ENCODE data around the gene LEO1. TPM values are rescaled to one million over a fixed set of nuclear protein-coding genes. Genes with fewer than 3 reads are reported as not detected.
A peak's percentile ranks its signal among the peaks of the same experiment; 100 is the strongest.

Gene LEO1
- total and polyA plus RNA-seq, 10 of the 15 experiments (the other 5 are each of a cell fraction or from before 2014, with no cell fraction given), result 13.6 to 50.6 (median 32.4) TPM

DNA sequence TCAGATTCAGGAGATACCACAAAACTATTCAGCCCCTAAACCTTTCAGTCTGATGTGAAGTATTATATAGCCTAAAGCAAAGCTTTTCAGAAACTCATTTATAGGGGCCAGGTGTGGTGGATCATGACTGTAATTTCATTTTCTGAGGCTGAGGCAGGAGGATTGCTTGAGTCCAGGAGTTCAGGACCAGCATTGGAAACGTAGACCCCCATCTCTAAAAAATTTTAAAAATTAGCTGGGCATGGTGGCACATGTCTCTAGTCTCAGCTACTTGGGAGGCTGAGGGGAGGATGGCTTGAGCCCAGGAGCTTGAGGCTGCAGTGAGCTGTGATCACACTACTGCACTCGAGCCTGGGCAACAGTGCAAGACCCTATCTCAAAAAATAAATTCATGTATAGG lies 82.1 kb downstream of the LEO1 start:
- SMC1A ChIA-PET (ENCODE audit: uncharacterized antibody, unreplicated experiment), result interaction anchor here (1.4 to 1.9 kb wide), 4 partner anchors 189 to 289 kb away, joined by 3 to 5 read pairs (median 4); no protein-coding TSS in a partner anchor
- ATAC-seq, result no peak
- CTCF ChIA-PET, result interaction anchor here (0.6 to 3.1 kb wide), 28 partner anchors 9 to 340 kb away, joined by 3 to 23 read pairs (median 4); partner anchors contain the start of gene LEO1
- DNase-seq (ENCODE audit: low read depth, low spot score), result no peak
- Histone ChIP-seq H3K27ac (ENCODE audit: control insufficient read depth, insufficient read depth) (no peak overlapping the region), H3K4me3 (no peak overlapping the region), H3K79me2 (ENCODE audit: control insufficient read depth, insufficient read depth, low read length) (no peaks in the 10 kb centered on the region), H3K9ac (ENCODE audit: control insufficient read depth, insufficient read depth, low read length) (no peak overlapping the region), H3K4me1 (ENCODE audit: control insufficient read depth, insufficient read depth, low read length) (no peaks in the 10 kb centered on the region), H4K20me1 (ENCODE audit: control insufficient read depth, insufficient read depth) (no peaks in the 10 kb centered on the region), H3K9me3 (replicated peaks; ENCODE audit: control insufficient read depth, insufficient read depth, low read length) (no peaks in the 10 kb centered on the region), H3K27me3 (replicated peaks in 1 of 2; ENCODE audit: control insufficient read depth in 2 of 2, insufficient read depth in 2 of 2, low read length in 1 of 2) (no peaks in the 10 kb centered on the region), H3K36me3 (ENCODE audit: control insufficient read depth in 2 of 2, insufficient read depth in 2 of 2, low read length in 1 of 2) (peaks cover 1 to 6% of the 10 kb centered on the region in 2 experiments; a peak in 3 of 4 replicates), H3K4me2 (ENCODE audit: control insufficient read depth, insufficient read depth) (no peak overlapping the region), H2AFZ (ENCODE audit: control insufficient read depth, low read depth, low read length) (no peak overlapping the region)
- intact Hi-C loops (cut with micrococcal nuclease; ENCODE audit: unreplicated experiment), result loop anchor here (5.0 kb wide), 1 partner anchor 318 kb away; no protein-coding TSS in a partner anchor
- POLR2A ChIA-PET, result interaction anchor here (0.6 kb wide), 1 partner anchor 168 kb away, joined by 3 read pairs; no protein-coding TSS in a partner anchor
- FAIRE-seq, result no peak
- in situ Hi-C loops (cut with MboI), result no loop called here
- RAD21 ChIA-PET (ENCODE audit: unreplicated experiment), result interaction anchor here (0.5 to 1.9 kb wide), 4 partner anchors 7 to 319 kb away, joined by 3 to 13 read pairs (median 4); no protein-coding TSS in a partner anchor
- no peak for TF ChIP-seq PML (IDR thresholded peaks at IDR 0.05; ENCODE audit: low read length)
- 100% methylated on average over 2 of the region's 2 CpGs for WGBS (ENCODE audit: insufficient coverage, insufficient replicate concordance, low lambda C conversion rate, missing lambda C conversion rate)
- BruUV-seq (replicated peaks), result no TSS peak

DNA sequence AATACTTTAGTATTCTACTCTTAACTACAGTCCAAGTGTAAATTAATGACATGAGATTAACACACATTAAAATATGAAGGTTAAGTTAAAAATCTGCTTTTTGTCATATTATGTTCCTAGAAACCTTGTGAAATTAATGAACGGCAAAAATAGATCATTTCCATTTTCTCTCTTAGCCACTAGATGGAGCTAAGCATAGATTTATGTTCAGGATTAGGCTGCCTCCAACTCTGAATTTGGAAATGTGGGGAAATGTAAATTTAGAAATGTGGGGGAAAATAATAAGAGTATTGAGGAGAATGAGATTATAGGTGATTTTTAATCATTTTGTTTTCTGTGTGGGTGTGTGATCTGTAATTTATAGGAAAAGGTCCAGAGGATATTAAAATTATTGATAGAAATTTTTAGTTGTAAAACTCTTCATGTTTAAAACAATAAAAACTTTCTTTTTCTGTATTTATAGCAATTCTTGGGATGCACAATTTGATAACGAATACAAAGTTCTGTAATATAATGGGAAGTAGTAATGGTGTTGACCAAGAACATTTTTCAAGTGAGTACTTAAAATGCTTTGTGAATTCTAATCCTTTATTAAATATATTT lies 82.9 kb downstream of the LEO1 start:
- intact Hi-C loops (cut with micrococcal nuclease; ENCODE audit: unreplicated experiment), result loop anchor here (5.0 kb wide), 1 partner anchor 319 kb away; no protein-coding TSS in a partner anchor
- FAIRE-seq, result peak; percentile 81
- TF ChIP-seq MEF2A (IDR thresholded peaks at IDR 0.05; ENCODE audit: insufficient read depth, low read depth, low read length) (no peak), ZNF384 (IDR thresholded peaks at IDR 0.05; ENCODE audit: borderline replicate concordance, low read depth, low read length) (no peak), CBX3 (IDR thresholded peaks at IDR 0.05; ENCODE audit: borderline replicate concordance, low read depth) (no peak), EZH2 (IDR thresholded peaks at IDR 0.05; ENCODE audit: borderline replicate concordance, control insufficient read depth, low read depth, low read length) (no peak), ZNF217 (IDR thresholded peaks at IDR 0.05) (no peak), LARP7 (IDR thresholded peaks at IDR 0.05) (no peak), FOXM1 (IDR thresholded peaks at IDR 0.05; ENCODE audit: low read depth, low read length) (no peak), EP300 (IDR thresholded peaks at IDR 0.05; ENCODE audit: borderline replicate concordance in 1 of 2, control insufficient read depth in 1 of 2, low read depth in 2 of 2, low read length in 2 of 2) (no peak)
- TF ChIP-seq, protein P1, sequence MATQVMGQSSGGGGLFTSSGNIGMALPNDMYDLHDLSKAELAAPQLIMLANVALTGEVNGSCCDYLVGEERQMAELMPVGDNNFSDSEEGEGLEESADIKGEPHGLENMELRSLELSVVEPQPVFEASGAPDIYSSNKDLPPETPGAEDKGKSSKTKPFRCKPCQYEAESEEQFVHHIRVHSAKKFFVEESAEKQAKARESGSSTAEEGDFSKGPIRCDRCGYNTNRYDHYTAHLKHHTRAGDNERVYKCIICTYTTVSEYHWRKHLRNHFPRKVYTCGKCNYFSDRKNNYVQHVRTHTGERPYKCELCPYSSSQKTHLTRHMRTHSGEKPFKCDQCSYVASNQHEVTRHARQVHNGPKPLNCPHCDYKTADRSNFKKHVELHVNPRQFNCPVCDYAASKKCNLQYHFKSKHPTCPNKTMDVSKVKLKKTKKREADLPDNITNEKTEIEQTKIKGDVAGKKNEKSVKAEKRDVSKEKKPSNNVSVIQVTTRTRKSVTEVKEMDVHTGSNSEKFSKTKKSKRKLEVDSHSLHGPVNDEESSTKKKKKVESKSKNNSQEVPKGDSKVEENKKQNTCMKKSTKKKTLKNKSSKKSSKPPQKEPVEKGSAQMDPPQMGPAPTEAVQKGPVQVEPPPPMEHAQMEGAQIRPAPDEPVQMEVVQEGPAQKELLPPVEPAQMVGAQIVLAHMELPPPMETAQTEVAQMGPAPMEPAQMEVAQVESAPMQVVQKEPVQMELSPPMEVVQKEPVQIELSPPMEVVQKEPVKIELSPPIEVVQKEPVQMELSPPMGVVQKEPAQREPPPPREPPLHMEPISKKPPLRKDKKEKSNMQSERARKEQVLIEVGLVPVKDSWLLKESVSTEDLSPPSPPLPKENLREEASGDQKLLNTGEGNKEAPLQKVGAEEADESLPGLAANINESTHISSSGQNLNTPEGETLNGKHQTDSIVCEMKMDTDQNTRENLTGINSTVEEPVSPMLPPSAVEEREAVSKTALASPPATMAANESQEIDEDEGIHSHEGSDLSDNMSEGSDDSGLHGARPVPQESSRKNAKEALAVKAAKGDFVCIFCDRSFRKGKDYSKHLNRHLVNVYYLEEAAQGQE (IDR thresholded peaks at IDR 0.05; ENCODE audit: low read depth, low read length), result no peak

More for the DNA sequence above, 82.9 kb downstream of the LEO1 start:
- no TSS peak for BruUV-seq (replicated peaks)
- ChIA-PET CTCF (interaction anchor here (0.6 to 3.1 kb wide), 38 partner anchors 10 to 782 kb away, joined by 3 to 23 read pairs (median 4); partner anchors contain the start of gene LEO1), POLR2A (interaction anchor here (0.6 to 1.0 kb wide), 2 partner anchors 319 to 1147 kb away, joined by 3 to 5 read pairs; no protein-coding TSS in a partner anchor), SMC1A (ENCODE audit: uncharacterized antibody, unreplicated experiment) (interaction anchor here (0.7 to 1.9 kb wide), 11 partner anchors 8 to 338 kb away, joined by 3 to 5 read pairs (median 4); no protein-coding TSS in a partner anchor), RAD21 (ENCODE audit: unreplicated experiment) (interaction anchor here (1.0 to 1.9 kb wide), 2 partner anchors 250 to 320 kb away, joined by 5 to 13 read pairs; no protein-coding TSS in a partner anchor)
- Histone ChIP-seq H3K4me1 (ENCODE audit: control insufficient read depth, insufficient read depth, low read length) (no peaks in the 10 kb centered on the region), H3K4me3 (no peak overlapping the region), H3K79me2 (ENCODE audit: control insufficient read depth, insufficient read depth, low read length) (no peaks in the 10 kb centered on the region; the same call in 1 of the 2 replicates), H3K9me3 (replicated peaks; ENCODE audit: control insufficient read depth, insufficient read depth, low read length) (no peaks in the 10 kb centered on the region), H3K4me2 (ENCODE audit: control insufficient read depth, insufficient read depth) (no peak overlapping the region), H3K27me3 (replicated peaks in 1 of 2; ENCODE audit: control insufficient read depth in 2 of 2, insufficient read depth in 2 of 2, low read length in 1 of 2) (no peaks in the 10 kb centered on the region), H3K36me3 (ENCODE audit: control insufficient read depth in 2 of 2, insufficient read depth in 2 of 2, low read length in 1 of 2) (peaks cover 1 to 6% of the 10 kb centered on the region in 2 experiments; a peak in 3 of 4 replicates), H3K27ac (ENCODE audit: control insufficient read depth, insufficient read depth) (no peak overlapping the region), H3K9ac (ENCODE audit: control insufficient read depth, insufficient read depth, low read length) (no peak overlapping the region), H2AFZ (ENCODE audit: control insufficient read depth, low read depth, low read length) (no peak overlapping the region), H4K20me1 (ENCODE audit: control insufficient read depth, insufficient read depth) (no peaks in the 10 kb centered on the region)
- DNase-seq (ENCODE audit: low read depth, low spot score), result no peak
- ATAC-seq, result peak; percentile 54
- in situ Hi-C loops (cut with MboI), result no loop called here
- 4% methylated on average over 2 of the region's 2 CpGs for WGBS (ENCODE audit: insufficient coverage, insufficient replicate concordance, low lambda C conversion rate, missing lambda C conversion rate)
